HG02973 (cell line): ENCODE data around the gene KCNQ1OT1.

ENCODE experiments used
- ATAC-seq: cut with Tn5 transposase; IDR thresholded peaks from one replicate; pipeline ENCODE4 v1.9.1; 2021; ENCODE audit warnings: moderate library complexity; ENCODE audit not compliant: unreplicated experiment

The KCNQ1OT1 gene

GRCh38 chr11:2699531-2700414, at the start of gene KCNQ1OT1:
KCNQ1OT1 (minus strand) TSS chr11:2699994.
- peak; percentile 84 for ATAC-seq

- ATAC-seq, result no peak
Observed at GRCh38 chr11:2748814-2749554, 49.2 kb upstream of the KCNQ1OT1 start.

- ATAC-seq, result no peak
Observed at GRCh38 chr11:2748061-2748813, 48.4 kb upstream of the KCNQ1OT1 start.

DNA sequence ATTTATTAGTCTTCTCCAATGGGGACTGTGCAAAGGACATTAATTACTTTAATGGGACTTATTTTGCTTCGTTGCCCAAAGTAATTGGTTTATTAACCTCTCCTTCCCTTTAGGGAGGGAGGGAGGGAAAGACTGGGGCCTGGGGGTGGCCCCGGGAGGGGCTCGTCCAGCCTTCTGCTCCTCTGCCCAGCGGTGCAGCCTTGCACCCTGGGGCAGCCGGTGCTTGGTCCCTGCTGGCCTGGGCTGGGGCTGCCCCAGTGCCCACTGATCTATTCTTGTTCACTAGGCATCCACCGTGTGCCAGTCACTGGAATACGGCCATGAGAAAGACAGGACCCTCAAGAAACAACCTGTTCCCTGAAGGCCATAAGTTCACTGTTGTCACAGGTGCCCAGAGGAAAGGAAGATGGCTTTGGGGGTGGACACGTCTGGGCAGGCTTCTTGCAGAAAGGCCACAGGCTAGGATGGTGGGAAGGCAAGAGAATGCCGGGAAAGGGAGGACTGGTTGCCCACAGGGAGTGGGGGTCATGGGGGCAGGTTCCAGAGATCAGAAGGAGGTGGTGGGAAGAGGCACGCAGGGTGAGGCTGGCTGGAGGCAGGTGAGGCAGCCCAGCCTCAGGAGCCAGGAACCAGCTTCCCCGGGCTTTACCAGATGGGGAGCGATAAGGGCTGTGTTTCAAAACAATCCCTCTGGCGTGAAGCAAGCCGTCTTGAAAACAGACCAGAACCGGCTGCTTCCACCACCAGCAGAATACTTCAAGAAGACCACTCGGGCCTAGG, 47.6 kb upstream of the KCNQ1OT1 start:
- no peak for ATAC-seq

DNA sequence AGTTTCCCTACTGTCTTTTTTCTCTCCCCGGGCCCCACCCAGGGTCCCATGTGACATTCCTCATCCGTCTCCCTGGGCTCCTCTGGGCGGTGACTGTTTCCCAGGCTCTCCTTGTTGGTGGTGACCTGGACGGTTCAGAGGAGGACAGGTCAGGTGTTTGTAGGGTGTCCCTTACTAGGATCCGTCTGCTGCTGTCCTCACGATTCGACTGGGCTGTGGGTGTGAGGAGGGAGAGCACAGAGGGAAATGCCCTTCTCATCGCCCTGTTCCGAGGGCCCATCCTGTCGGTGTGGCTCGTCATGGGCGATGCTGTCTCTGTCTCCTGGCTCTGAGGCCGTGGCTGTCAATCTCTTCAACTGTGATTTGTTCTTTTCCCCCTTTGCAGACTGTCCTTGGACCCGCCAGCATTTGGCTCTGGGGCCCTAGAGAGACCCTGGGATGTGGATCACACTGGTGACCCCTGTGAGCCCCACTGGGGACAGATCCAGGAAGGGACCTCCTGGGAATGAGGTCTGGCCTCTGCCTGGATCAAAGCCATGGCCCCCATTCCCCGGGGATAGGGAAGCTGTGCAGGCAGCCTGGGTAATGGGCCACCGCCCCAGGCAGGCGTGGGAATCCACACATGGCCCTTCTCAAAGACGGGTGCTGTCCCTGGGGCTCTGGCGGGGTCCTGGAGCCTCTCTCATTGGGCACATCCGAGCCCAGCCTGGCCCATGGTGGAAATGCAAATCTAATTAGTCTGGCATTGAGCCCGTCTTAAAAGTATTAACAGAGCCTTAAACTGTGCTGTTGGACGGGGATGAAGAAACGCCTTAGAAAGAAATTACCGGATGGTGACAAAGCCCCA, 46.8 kb upstream of the KCNQ1OT1 start:
- ATAC-seq, result no peak

- ATAC-seq, result no peak
Observed at GRCh38 chr11:2745511-2745910, 45.7 kb upstream of the KCNQ1OT1 start.

DNA sequence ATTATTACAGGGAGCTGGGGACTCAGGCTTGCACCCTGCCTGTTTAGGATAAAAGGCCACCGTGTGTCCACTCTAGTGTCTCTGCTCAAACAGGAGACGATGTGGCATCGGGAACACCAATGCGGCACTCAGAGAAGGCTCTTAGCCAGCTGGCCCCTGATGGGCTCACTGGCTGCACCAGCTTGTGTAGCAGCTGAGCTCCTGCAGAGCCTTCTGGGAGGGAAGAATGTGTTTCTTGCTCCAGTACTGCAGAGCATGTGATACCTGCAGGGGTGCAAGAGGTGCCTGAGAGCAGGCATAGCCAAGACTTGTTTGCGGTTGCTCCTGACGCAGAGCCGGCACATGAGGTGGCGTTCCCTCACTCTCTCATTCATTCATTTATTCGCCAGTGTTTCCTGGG, 44.4 kb upstream of the KCNQ1OT1 start:
- ATAC-seq, result no peak

DNA sequence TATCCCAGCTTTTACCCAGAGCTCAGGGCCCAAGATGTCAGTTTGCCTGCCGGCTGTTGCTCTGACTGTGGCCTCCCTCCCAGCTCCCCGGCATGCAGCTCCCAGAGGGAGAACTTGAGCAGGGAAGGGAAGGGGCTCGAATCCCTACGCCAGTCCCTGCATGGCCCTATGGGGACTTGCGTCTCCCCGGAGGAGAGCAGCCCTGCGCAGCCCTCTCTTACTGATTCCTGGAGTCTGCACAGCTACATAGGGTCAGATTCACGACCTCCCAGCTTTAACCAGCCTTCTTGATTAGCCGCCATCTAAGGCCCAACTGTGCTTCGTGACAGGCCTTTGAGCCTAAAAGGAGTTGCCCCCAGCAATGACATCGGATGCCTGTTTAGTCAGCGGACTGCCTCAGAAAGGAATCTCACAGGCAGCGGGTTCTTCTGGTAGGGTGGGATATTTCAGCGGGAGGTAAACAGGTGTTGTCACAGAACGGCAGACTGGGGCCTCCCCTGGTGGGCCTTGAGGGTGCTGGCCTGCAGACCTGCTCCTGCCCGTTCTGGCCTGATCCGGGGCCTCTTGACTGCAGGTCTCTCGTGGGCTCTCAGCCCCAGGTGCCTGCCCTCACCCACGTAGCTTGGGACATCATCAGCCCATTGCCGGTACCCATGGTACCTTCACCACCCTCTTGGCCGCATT, 43.8 kb upstream of the KCNQ1OT1 start:
- ATAC-seq, result no peak

DNA sequence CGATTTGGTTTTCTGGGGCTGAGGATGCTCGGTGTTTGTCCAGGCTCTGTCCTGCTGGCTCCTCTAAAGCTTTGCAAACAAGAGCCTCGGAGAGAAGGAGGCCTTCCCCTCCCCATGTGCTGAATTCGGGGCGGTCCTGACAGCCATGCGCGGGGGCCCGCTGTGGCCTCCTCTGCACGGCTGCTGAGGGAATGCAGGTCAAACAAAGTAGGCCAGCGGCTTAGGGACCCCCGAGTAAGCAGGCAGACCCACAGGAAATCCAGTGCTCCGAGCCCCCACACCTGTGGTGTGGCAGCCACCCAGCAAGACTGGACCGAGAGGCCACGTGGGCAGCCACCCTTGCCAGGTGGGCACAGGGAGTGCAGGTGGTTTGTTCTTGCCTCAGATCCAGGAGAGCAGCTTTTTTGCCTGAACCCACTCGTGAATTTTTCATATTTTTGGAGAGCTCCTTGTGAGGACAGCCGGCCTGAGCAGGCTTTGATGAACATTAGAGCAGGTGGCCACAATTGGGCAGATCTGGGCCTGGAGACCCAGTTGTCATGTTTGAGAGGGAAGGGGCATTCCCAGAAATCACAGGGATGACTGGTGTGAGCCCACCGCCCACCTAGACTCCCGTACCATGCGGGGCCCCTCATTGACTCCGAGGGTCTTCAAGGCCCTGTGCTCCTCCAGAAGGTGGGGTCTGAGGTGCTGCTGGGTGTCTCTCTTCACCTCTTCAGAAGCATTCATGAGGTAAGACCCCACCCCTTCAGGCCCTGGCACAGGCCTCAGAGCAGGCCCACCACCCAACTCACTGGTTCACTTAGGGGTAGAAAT, 43.0 kb upstream of the KCNQ1OT1 start:
- no peak for ATAC-seq

DNA sequence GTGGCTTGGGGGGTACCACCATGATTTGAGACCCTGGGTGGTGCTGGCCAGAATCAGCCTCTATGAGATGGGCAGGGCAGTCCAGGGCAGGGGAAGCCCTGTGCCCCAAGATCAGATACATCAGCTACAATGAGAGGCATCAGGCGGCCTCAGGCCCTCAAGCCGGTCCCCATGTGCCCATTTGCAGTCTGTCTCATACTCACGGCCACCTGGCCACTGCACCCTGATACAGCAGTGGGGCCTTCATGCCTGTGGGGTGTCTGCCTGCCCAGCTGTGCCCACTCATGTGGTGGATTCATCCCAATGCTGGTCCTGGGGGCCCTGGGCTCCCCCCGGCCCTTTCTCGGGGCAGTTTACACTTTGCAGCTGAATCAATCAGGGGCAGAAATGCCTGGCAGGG, 42.4 kb upstream of the KCNQ1OT1 start:
- no peak for ATAC-seq

- ATAC-seq, result no peak
Observed at GRCh38 chr11:2741377-2742131, 41.8 kb upstream of the KCNQ1OT1 start.

- no peak for ATAC-seq
Observed at GRCh38 chr11:2741006-2741376, 41.2 kb upstream of the KCNQ1OT1 start.

GRCh38 chr11:2740275-2740940, 40.6 kb upstream of the KCNQ1OT1 start:
- no peak for ATAC-seq

GRCh38 chr11:2739531-2740274, 39.9 kb upstream of the KCNQ1OT1 start:
- ATAC-seq, result no peak

DNA sequence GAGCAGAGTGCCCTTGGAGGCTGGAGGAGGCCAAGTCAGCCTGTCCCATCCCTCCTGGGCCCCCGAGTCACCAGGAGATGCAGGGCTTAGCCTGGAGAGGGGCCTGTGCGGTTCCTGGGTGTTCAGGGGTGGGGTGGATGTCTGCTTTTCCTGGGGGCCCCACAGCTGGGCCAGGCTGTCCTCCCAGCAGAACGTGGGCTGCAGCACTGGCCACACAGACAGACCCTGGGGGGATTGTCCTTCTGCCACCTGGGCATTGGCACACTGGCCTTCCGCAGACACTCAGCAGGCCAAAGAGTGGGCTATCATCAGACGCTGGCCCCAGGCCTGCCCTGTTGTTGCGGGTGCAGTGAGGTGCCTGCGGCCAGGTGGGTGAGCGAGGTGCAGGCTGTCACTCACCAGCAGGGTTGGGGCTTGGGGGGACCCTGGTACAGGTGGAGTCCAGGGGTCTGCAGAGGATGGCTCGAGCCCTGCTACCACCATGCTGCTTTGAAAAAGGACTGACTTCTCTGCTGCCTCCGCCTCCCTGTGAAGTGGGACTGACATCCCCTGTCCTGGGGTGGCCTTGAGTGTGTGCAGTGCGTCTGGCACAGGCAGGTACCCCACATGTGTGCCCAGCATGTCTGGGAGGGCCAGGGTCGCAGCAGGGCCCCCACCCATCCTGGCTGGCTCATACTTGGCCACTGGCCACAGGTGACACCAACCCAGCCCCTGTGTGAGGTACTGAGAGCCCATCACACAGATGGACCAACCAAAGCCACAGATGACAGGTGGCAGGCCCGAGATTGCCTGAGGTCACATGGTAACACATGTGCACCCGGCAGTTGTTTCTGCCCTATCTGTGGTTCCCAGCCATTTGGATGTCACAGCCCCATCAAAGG, 39.0 kb upstream of the KCNQ1OT1 start:
- ATAC-seq, result no peak
